ENCODE data around the gene MAP3K14. TPM values are rescaled to one million over a fixed set of nuclear protein-coding genes. Genes with fewer than 3 reads are reported as not detected.

The MAP3K14 gene
- total and polyA plus RNA-seq, 2 of the 4 experiments (the other 2 are of a cell fraction) = 4.1 to 21.7 TPM

- peaks cover 9% of the 10 kb centered on the region for H3K4me1 ChIP-seq (ENCODE audit: control insufficient read depth, insufficient read depth, low read length)
- no peak overlapping the region for H3K56ac ChIP-seq (ENCODE audit: extremely low read depth, insufficient read depth, low read length)
- ATAC-seq (ENCODE audit: low read depth) (no peak), DNase-seq (no peak)
- H2BK20ac ChIP-seq (ENCODE audit: low read depth, low read length) = no peak overlapping the region
- H3K27me3 ChIP-seq (ENCODE audit: control insufficient read depth, insufficient read depth, low read length) = no peaks in the 10 kb centered on the region
- intact Hi-C loops (cut with micrococcal nuclease) = no loop called here
- H2AK9ac ChIP-seq (replicated peaks; ENCODE audit: low read depth, low read length, poor library complexity) = no peak overlapping the region
- dilution Hi-C loops (cut with HindIII; ENCODE audit: low sequenced_read_pairs, unreplicated experiment) = no loop called here
- H4K20me1 ChIP-seq (ENCODE audit: insufficient read depth, low read length) = no peaks in the 10 kb centered on the region
- H3K79me1 ChIP-seq (ENCODE audit: low read depth in 1 of 2, low read length in 2 of 2) = no peaks in the 10 kb centered on the region
- no peak overlapping the region for H3K14ac ChIP-seq (replicated peaks; ENCODE audit: low read depth, low read length)
- H3K9me3 ChIP-seq (ENCODE audit: control insufficient read depth, insufficient read depth, low read length) = no peaks in the 10 kb centered on the region
- peaks cover 7% of the 10 kb centered on the region; the same call in 1 of the 2 replicates for H3K9me1 ChIP-seq (ENCODE audit: insufficient read depth, low read length)
- no peak overlapping the region for H3K18ac ChIP-seq (ENCODE audit: low read depth, low read length)
- no peak overlapping the region for H4K5ac ChIP-seq (ENCODE audit: low read depth, low read length)
- no peak for TF ChIP-seq BHLHE40 (IDR thresholded peaks at IDR 0.05; ENCODE audit: low read depth, low read length)
- no peak for TF ChIP-seq CEBPB (IDR thresholded peaks at IDR 0.05; ENCODE audit: low read depth, low read length)
- TF ChIP-seq, protein P1, sequence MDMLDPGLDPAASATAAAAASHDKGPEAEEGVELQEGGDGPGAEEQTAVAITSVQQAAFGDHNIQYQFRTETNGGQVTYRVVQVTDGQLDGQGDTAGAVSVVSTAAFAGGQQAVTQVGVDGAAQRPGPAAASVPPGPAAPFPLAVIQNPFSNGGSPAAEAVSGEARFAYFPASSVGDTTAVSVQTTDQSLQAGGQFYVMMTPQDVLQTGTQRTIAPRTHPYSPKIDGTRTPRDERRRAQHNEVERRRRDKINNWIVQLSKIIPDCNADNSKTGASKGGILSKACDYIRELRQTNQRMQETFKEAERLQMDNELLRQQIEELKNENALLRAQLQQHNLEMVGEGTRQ (IDR thresholded peaks at IDR 0.05; ENCODE audit: low read depth, low read length) = no peak
- TF ChIP-seq CHD1 (IDR thresholded peaks at IDR 0.05; ENCODE audit: low read depth, low read length) = no peak
- no peak for TF ChIP-seq POLR2A (IDR thresholded peaks at IDR 0.05; ENCODE audit: low read depth, low read length)
- no peak for TF ChIP-seq NFE2L2 (IDR thresholded peaks at IDR 0.05; ENCODE audit: low read depth, low read length)
- no peak overlapping the region for H3K9ac ChIP-seq (ENCODE audit: low read depth, low read length)
- no peak overlapping the region for H3K4me3 ChIP-seq (ENCODE audit: insufficient read depth, low read depth, low read length)
- H4K8ac ChIP-seq (ENCODE audit: low read depth in 2 of 2, low read length in 2 of 2) = no peak overlapping the region
- no peak overlapping the region for H2BK15ac ChIP-seq (ENCODE audit: low read depth, low read length)
- H3K23ac ChIP-seq (ENCODE audit: low read depth, low read length) = no peak overlapping the region
- in situ Hi-C loops (cut with MboI; ENCODE audit: low sequenced_read_pairs) = no loop called here
- no peak overlapping the region for H3K4me2 ChIP-seq (ENCODE audit: low read depth, low read length)
- H4K91ac ChIP-seq (ENCODE audit: insufficient read depth, low read depth, low read length) = no peak overlapping the region
- H3K4ac ChIP-seq (ENCODE audit: low read depth, low read length) = no peak overlapping the region
- H2BK120ac ChIP-seq (ENCODE audit: low read depth, low read length) = no peak overlapping the region
- no peak overlapping the region for H2BK5ac ChIP-seq (ENCODE audit: low read depth, low read length, poor library complexity, severe bottlenecking)
- POLR2A ChIA-PET (ENCODE audit: unreplicated experiment) = interaction anchor here (0.9 kb wide), 1 partner anchor 9 kb away, joined by 3 read pairs; no protein-coding TSS in a partner anchor
- H3K36me3 ChIP-seq (ENCODE audit: control insufficient read depth, insufficient read depth, low read length) = no peaks in the 10 kb centered on the region
- H2AFZ ChIP-seq (replicated peaks; ENCODE audit: low read length, poor library complexity) = no peak overlapping the region
- no TSS peak for BruUV-seq (replicated peaks)
- no peak overlapping the region for H3K27ac ChIP-seq (ENCODE audit: insufficient read depth, low read length)
- CTCF ChIA-PET = no interaction called here
- no peak overlapping the region for H2AK5ac ChIP-seq (ENCODE audit: low read depth, low read length)
- WGBS, 2 experiments (ENCODE audit: extremely low coverage in 2 of 2, insufficient read length in 1 of 2) = 80% methylated on average over 2 of the region's 11 CpGs; no CpG with 5 or more reads in 1 of the 2 experiments
Measured at GRCh38 chr17:45334701-45335677, 18.2 kb upstream of the MAP3K14 start.
